Activated CD4-positive, alpha-beta T cell treated with anti-CD3 and anti-CD28 coated beads, Interleukin-2, amount 50 U/mL, for 24 hours (primary cell): ENCODE measurements around the gene LCE2A.
"Not testable (repeated sequence)": the region's sequence is repeated elsewhere in the genome, so short reads cannot be mapped to it uniquely, and the experiment has no call there.

Source experiments
- DNase-seq, 2 donors: peaks; one replicate each; pipeline ENCODE4 v3.0.0-alpha.2; 2020; ENCODE audit warnings: low read depth in 1 of 2, low spot score in 1 of 2

LCE2A gene, protein sequence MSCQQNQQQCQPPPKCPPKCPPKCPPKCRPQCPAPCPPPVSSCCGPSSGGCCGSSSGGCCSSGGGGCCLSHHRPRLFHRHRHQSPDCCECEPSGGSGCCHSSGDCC

DNA sequence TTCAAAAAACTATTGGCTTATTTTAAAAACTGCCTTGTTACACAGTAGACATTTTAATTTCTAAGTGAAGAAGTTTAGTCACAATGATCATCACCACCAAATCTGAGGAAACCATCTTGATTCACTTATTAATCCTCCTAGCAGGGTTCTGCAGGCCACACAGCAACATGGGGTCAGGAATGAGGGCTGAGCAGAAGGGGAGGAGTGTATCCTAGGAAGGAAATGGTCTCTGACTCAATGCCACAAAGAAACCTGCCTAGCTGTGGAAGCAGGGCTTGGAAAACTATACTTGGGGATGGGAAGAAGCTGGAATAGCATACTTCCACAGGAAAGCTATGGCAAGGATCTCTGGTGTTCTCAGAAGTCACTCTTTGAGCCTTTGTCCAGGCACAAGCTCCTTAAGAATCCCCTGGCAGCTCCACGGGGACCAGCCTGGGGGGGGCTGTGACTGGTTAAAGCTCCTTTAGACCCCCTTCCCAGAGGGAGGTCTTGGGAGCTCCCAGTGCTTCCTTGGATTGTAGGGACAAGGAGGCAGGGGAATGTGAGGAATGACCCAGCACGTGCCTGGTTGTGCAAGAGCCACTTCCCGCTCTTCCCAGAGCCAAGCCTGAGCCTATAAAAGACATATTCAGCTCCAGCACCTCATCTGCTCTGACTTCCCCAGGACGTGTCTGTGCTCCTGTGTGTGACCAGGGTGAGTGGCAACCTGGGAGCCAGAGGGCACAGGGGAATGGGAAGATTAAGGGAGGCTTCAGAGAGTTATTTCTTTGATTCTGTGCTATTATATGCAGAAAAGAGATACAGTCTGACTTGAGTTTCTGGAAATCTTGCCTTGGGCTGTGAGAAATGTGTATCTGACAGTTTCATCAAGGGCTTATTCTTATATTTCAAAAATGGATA is at the start of gene LCE2A:
TSS of gene LCE2A (plus strand) at position 645 of the 900 bp plus-strand sequence. CDS start 557 bp downstream, outside the sequence.
- DNase-seq = no peak

- DNase-seq = peak in 1 of 2 donors; percentile 40
These were observed 44.0 kb upstream of the LCE2A start for GRCh38 chr1:152654110-152654509.

GRCh38 chr1:152656459-152656858 is 41.7 kb upstream of the LCE2A start:
- no peak for DNase-seq

GRCh38 chr1:152657677-152658076 is 40.5 kb upstream of the LCE2A start:
- no peak for DNase-seq

DNA sequence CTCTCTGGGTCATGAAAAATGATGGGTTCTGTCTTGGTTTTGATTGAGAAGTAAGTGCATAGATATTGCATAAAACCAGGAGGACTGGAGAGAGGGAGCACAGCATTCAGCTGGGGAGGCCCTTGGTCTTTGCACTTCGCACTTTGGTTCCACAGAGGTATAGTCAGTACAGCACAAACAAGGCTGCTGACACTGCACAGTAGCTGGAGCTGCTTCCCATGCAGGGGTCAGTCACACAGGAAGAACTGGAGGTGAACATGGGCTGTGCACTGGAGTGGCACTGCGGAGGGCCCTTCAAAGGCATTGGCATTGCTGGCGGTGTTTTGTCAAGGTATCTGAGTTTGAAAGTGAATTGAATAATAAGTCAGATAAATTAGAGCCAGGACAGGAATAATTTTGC is 39.5 kb upstream of the LCE2A start:
- DNase-seq = no peak

DNA sequence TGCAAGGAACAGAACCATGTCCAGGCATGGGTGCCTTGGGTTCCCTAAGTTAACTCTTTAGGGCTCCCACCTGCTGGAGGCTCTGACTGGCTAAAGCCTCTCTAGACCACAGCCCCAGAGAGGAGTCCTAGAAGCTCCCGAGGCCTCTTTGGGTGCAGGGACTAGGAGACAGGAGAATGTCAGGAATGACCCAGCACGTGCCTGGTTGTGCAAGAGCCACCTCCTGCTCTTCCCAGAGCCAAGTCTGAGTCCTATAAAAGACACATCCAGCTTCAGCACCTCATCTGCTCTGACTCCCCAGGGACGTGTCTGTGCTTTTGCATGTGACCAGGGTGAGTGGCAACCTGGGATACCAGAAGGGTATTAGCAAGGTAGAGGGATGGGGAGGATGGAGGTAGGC is 35.0 kb upstream of the LCE2A start, which contains the start of gene LCE2D:
TSS of gene LCE2D (plus strand) at position 283 of the 400 bp plus-strand sequence. CDS start 726 bp downstream, outside the sequence.
- DNase-seq = no peak

DNA sequence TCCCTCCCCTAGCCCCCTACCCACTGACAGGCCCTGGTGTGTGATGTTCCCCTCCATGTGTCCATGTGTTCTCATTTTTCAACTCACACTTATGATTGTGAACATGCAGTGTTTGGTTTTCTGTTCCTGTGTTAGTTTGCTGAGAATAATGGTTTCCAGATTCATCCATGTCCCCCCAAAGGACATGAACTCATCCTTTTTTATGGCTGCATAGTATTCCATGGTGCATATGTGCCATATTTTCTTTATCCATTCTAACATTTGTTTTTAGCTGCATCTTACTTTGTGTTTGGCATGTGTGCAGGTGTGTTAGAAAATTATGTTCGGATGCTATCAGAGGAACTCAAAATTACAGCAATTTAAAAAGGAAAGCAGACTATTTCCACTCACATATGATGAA is 32.0 kb upstream of the LCE2A start:
- not testable (repeated sequence) for DNase-seq

DNA sequence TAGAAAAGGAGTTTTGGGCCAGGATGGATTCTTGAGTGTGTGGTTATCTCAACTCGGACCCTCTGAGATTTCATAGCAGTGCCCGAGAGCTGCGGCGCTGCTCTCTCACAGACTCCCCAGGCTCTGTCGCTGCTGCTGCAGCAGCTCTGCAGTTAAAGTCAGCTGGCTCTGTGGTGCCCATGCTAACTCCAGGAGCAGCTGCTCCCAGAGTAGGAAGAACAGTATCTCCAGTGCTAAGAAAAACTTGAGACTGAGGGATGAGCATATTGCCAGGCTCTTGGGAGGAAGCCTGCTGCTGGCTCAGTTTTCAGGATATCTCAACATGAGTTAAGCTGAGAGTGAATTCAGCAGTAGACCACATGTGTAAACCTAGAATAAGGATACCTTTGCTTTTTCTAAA is 30.5 kb upstream of the LCE2A start:
- no peak for DNase-seq

GRCh38 chr1:152673016-152673415 is 25.1 kb upstream of the LCE2A start:
- DNase-seq = no peak

DNA sequence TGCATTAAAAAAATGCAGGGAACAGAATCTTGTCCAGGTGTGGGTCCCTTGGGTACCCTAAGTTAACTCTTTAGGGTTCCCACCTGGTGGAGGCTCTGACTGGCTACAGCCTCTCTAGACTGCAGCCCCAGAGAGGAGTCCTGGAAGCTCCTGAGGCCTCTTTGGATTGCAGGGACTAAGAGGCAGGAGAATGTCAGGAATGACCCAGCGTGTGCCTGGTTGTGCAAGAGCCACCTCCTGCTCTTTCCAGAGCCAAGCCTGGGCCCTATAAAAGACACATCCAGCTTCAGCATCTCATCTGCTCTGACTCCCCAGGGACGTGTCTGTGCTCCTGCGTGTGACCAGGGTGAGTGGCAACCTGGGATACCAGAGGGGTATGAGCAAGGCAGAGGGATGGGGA is 23.2 kb upstream of the LCE2A start, which contains the start of gene LCE2C:
TSS of gene LCE2C (plus strand) at position 297 of the 400 bp plus-strand sequence. CDS start 737 bp downstream, outside the sequence.
- DNase-seq = not testable (repeated sequence)

GRCh38 chr1:152679459-152679858 is 18.7 kb upstream of the LCE2A start:
- DNase-seq = no peak

GRCh38 chr1:152681616-152682015 is 16.5 kb upstream of the LCE2A start:
- no peak for DNase-seq

- no peak for DNase-seq
These were observed 14.3 kb upstream of the LCE2A start for GRCh38 chr1:152683846-152684245.

DNA sequence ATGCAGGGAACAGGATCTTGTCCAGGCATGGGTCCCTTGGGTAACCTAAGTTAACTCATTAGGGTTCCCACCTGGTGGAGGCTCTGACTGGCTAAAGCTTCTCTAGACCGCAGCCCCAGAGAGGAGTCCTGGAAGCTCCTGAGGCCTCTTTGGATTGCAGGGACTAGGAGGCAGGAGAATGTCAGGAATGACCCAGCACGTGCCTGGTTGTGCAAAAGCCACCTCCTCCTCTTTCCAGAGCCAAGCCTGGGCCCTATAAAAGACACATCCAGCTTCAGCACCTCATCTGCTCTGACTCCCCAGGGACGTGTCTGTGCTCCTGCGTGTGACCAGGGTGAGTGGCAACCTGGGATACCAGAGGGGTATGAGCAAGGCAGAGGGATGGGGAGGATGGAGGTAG is 12.3 kb upstream of the LCE2A start, which contains the start of gene LCE2B:
TSS of gene LCE2B (plus strand) at position 301 of the 400 bp plus-strand sequence. CDS start 721 bp downstream, outside the sequence.
- not testable (repeated sequence) for DNase-seq

- DNase-seq = no peak
These were observed 1.6 kb downstream of the LCE2A start for GRCh38 chr1:152699746-152700145.

DNA sequence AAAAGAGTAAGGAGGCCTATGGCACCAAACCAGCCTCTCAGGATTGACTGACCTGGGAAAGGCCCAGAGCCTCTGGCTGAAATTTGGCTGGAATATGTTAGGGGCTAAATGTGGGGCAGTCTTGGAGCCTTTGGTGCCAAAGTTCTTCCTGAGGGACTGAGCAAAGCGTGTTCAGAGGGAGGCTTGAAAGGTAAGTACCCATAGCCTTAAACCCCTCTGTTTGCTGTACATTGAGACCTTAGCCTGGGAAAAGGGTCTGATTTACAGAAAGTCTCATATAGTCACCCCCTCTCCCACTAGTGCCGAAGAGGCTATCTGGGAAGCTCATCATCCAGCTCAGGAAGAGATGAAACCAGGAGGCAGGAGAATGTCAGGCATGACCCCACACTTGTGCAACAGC is 9.7 kb downstream of the LCE2A start, which contains the start of gene LCE4A:
TSS of gene LCE4A (plus strand) at position 301 of the 400 bp plus-strand sequence. CDS start 916 bp downstream, outside the sequence.
- no peak for DNase-seq

DNA sequence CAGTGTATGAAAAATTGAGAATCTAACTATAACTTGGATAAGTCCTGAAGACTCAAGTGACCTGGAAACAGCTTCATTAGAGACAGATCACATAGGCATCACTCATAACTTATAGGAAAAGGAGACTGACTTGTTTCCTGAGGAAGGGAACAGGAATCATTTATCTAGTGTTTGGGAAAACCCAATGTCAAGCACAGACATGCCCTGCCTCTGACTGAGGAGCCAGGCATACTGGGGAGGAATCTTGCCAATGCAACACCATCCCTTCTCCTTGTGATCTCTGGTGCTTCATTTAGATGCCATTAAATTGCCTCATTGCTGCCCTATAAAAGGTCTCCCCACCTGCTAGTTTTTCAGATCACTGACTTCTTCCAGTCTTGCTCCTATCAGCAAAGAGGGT is 20.1 kb downstream of the LCE2A start:
- DNase-seq = no peak

GRCh38 chr1:152725261-152725660 is 27.1 kb downstream of the LCE2A start:
- DNase-seq = no peak

DNA sequence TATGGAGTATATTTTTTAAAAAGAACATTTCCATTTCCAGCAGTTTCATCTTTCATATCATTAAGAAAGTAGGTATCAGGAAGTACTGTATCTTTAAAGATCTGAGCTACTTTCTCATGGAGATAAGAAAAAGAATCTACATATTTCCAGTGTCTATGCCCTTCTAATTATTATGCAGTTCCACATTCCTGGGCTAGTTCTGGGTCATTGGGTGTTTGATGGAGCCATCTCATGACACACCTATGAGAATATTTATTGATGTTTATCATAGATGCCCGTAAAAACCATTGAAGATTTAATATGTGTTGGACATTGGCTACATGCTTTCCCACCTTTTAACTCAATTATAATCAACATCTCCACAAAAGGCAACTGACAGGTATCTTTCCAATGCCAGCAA is 30.8 kb downstream of the LCE2A start:
- DNase-seq = no peak

GRCh38 chr1:152735648-152736047 is 37.5 kb downstream of the LCE2A start:
- no peak for DNase-seq

DNA sequence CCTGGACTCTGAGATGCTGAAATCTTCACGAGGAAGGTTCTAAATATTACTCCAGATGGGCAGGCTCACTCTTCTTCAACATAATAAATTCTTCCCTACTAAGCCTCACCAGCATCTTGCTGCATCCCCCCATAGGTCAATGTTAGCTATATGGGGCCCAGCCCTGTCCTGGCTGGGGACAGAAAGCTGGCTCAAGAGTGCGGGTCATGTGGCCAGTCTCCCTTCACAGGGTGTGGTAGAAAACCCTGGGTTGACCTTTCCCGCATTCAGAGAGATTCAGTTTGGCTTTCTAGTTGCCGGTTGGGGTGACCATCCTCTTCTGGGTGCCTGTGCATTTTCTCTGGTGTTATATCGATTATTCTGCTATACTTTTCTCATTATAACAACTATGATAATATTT is 39.9 kb downstream of the LCE2A start:
- no peak for DNase-seq

- no peak for DNase-seq
These were observed 41.7 kb downstream of the LCE2A start for GRCh38 chr1:152739841-152740240.
